H1 (cell line): Measurements from ENCODE around the gene MICU2. TPM values are rescaled to one million over a fixed set of nuclear protein-coding genes. Genes with fewer than 3 reads are reported as not detected.

Source experiments
- CHD1 ChIP-seq: IDR thresholded peaks from 2 replicates; pipeline ENCODE4 v1.6.1; 2012; ENCODE audit warnings: low read depth, low read length, improper control_type of control experiment
- RBBP5 ChIP-seq: IDR thresholded peaks from 2 replicates; pipeline ENCODE4 v1.7.1; 2012; ENCODE audit warnings: low read depth, mild to moderate bottlenecking, inconsistent platforms, low read length, moderate library complexity, borderline replicate concordance
- SAP30 ChIP-seq: fragments of 300-600 bp; sonication (generic); IDR thresholded peaks from 2 replicates; pipeline ENCODE4 v1.7.1; 2012; ENCODE audit warnings: low read length, moderate library complexity, mild to moderate bottlenecking, inconsistent platforms; ENCODE audit not compliant: insufficient read depth, insufficient replicate concordance
- SP1 ChIP-seq: IDR thresholded peaks from 2 replicates; pipeline ENCODE4 v1.6.1; 2011; ENCODE audit warnings: low read depth, low read length
- SP4 ChIP-seq: IDR thresholded peaks from 2 replicates; pipeline ENCODE4 v1.6.1; 2012; ENCODE audit warnings: low read length, inconsistent platforms
- SRF ChIP-seq: IDR thresholded peaks from 2 replicates; pipeline ENCODE4 v1.6.1; 2011; ENCODE audit warnings: mild to moderate bottlenecking, low read depth, low read length, moderate library complexity
- TAF1 ChIP-seq: IDR thresholded peaks from 2 replicates; pipeline ENCODE4 v1.6.1; 2011; ENCODE audit warnings: mild to moderate bottlenecking, low read depth, low read length
- polyA plus RNA-seq, 7 experiments: library from polyadenylated mRNA; depleted of rRNA in 3 of 7; stranded (reverse) in 5 of 7; unstranded in 2 of 7; fragments of >200 nt in 5 of 7; fragments of 200-250 nt in 2 of 7; gene quantifications; 1 replicate in 5 of 7; 2 replicates in 1 of 7; 4 replicates in 1 of 7; pipeline versions ENCODE4 v1.2.1 to v1.2.3, GENCODE V29; 2011 to 2013; ENCODE audit warnings: missing spikeins in 2 of 7, mixed read lengths in 2 of 7
- total RNA-seq: library from RNA; stranded (reverse); fragmentation: NEBNext Ultra II Directional; extraction: Animal tissue kit (Norgen Biotek cat#: 25700); gene quantifications from 2 replicates; pipeline ENCODE4 v1.2.1, GENCODE V29; 2021

Gene MICU2
- total and polyA plus RNA-seq, 2 of the 8 experiments (the other 6 are each of a cell fraction or from before 2014, with no cell fraction given), result 34.6 to 36.5 TPM

GRCh38 chr13:21529146-21529893 is 74.7 kb downstream of the MICU2 start (continued):
- TF ChIP-seq SAP30, result no peak
- TF ChIP-seq SP4, result no peak
- no peak for TF ChIP-seq SRF
- TF ChIP-seq CHD1, result no peak
- no peak for TF ChIP-seq TAF1
- no peak for TF ChIP-seq SP1
- no peak for TF ChIP-seq RBBP5
